GM19467 (cell line): ENCODE results near the gene SPINT1.

Experiments
- ATAC-seq: cut with Tn5 transposase; IDR thresholded peaks from one replicate; pipeline ENCODE4 v1.9.1; 2021; ENCODE audit warnings: mild to moderate bottlenecking, moderate library complexity; ENCODE audit not compliant: unreplicated experiment

SPINT1 gene

DNA sequence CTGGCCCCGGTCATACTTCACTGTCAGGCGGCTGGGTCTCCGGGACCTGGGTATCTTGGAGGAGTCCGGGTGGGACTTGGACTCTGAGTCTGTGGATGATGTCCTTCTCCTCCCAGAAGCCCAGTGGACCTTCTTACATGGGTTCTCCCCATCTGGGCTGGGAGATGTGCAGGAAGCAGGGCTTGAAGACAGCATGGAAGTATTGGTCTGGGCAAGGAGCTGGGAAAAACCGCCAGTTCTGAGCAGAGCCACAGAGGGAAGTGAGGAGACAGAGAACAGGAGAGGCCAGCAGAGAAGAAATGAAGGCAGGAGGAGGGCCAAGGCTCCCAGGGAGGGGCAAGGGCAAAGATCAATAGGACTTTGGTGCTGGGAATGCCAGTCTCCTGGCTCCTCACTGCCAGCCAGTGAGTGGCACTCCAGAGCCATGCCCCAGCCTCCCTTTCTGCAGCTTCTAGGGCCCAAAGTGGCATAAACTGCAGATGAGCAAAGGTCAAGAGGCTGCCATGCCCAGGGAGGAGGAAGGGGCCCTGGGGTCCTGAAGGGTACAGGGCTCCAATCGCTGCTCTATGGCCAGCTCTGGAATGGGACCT, 15.3 kb upstream of the SPINT1 start, which contains the start of gene PPP1R14D:
Gene PPP1R14D (minus strand): TSS at position 262 of the 590 bp plus-strand sequence. CDS start 67 bp downstream, at position 195.
- no peak for ATAC-seq

GRCh38 chr15:40829115-40829514, 14.7 kb upstream of the SPINT1 start:
- ATAC-seq, result no peak

GRCh38 chr15:40830884-40831283, 13.0 kb upstream of the SPINT1 start:
- ATAC-seq, result no peak

DNA sequence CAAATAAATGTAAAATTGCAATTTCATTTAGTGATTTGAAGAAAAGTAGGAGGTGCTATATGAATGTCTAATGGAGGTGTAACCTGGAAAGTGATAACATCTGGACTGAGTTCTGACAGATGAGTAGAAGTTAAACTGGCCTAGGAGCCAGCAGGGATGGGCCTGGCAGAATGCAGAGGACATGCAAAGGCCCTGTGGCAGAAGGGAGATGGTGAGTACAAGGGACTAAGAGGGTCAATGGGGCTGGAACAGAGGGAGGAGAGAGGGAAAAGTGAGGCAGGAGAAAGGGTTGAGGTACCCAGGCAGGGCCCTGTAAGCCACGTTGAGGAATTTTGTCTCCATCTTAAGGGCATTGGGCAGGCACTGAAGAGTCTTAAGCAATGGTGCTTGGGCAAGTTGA, 12.0 kb upstream of the SPINT1 start:
- no peak for ATAC-seq

GRCh38 chr15:40832903-40833302, 10.9 kb upstream of the SPINT1 start:
- no peak for ATAC-seq

DNA sequence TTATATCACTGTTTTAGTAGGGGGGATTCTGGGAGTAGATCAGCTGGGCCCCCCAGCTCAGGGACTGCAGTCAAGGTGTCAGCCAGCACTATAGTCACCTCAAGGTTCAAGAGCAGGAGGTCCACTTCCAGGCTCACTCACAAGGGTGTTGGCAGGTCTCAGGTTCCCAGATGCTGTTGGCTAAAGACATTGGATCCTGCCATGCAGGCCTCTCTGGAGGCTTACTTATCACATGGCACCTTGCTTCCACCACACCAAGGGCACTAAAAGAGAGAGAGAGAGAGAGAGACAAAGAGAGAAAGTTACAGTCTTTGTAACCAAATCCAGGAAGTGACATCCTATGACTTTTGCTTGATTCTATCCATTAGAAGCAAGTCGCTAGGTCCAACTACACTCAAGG, 7.8 kb upstream of the SPINT1 start:
- no peak for ATAC-seq

DNA sequence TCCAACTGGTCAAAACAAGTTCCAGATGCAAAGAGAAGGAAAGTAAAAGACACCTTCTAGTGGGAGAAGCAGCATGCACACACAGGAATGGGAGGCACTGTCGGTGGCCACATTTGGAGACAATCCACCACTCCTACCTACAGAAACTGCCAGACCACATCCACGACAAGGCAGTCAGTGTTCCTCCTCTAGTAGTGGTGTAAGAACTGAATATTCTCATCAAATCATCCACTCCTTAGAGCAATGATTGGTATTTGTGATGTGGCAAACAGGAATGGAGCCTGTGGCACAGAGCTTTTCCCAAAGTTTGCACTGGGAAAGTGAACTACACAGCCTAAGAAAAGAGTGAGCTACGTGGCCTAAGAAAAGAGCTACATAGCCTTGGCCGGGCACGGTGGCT, 5.1 kb upstream of the SPINT1 start:
- ATAC-seq, result no peak

DNA sequence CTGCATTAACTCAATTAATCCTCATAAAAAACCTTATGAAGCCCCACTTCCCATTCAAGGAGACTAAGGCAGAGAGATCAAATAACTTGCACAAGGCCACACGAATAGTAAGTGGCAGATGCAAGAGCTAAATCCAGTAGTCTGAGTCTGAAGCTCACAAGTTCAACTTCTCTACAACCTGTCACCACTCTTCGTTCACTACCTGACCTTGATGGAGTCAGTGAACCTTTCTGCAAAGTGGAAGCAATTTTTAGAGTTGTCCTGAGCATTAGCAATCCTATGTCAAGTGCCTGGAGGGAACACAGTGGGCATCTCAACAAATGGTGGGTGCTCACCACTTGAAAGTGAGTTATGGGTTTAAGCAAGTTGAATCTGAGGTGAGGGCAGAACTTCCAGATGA, 2.1 kb upstream of the SPINT1 start:
- ATAC-seq, result no peak

GRCh38 chr15:40843261-40843884, 475 bp upstream of the SPINT1 start:
- ATAC-seq, result no peak

- no peak for ATAC-seq
These were observed 815 bp downstream of the SPINT1 start for GRCh38 chr15:40844696-40845030.

GRCh38 chr15:40845036-40845435, 1.2 kb downstream of the SPINT1 start:
- no peak for ATAC-seq

GRCh38 chr15:40845511-40846284, 1.9 kb downstream of the SPINT1 start:
- ATAC-seq, result no peak

GRCh38 chr15:40846841-40847222, 3.0 kb downstream of the SPINT1 start:
- no peak for ATAC-seq

DNA sequence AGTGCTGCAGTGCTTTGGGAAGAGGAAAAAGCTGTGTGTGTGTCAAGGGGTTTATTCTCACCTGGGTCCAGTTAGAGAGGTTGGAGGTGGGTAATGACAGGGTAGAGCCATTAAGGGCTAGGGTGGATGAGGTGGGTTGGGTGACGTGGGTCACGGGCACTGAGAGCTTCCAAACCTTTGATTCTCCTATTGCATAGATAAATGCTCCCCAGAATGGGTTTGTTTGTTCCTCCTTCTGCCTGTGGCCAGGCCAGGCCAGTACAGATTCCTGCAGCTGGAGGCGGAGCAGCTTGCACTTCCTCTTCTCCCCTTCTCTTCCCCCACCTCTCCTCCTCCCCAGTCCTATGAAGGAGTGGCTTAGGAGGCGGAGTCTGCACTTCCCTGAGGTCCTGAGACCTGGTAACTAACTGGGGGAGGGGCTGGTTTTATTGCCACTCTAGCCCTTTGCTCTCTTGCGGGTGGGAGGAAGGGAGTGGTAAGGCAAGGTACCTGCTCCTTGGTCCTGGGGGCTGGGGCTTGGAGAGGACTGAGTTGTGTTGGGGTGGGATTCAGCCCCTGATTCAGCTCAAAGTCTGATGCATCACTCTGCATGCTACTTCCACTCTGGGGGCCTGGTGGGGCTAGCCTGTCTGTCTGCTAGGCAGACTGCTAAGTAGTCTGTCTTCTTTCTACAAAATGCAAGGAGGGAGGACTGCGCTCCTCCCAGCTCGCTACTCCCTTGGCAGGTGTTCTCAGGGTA, 3.5 kb downstream of the SPINT1 start:
- ATAC-seq, result no peak

DNA sequence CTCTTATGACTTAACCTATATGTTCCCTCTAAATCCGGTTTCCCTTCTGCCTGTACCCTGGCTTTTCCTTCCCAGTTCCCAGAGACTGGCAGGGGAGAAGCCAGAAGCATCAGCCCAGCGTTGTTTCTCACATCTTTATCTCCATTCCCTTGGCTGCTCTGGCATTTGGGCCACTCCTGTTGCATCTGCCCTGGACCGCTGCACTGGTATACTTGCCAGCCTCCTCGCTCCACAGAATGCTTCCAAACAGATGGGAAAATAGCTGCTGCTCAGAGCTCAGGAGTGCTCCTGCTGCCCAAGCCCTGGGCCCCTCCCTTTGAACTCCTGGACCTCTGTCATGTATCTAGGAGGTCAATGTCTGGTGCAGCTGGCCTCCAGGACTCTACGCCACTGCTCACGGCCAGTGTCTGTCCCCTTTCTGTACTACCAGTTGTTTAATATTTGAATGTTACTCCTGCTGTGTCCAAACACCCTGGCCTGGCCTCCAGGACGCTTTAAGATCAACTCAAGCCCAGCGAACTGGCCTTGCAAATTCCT, 6.8 kb downstream of the SPINT1 start:
- ATAC-seq, result no peak

DNA sequence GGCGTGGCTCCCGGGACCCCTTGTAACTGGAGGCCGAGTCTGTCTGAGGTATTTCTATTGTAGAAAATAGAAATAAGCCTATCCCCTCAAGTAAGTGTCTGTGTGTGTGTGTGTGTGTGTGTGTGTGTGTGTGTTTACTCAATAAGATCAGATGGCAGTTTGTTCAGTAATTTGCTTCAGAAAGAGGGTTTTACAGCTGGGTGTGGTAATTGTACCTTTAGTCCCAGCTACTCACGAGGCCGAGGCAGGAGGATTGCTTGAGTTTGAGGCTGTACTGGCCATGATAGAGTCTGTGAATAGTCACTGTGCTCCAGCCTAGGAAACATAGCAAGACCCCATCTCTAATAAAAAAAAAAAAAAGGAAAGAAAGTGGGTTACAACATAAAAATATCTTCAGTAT, 8.7 kb downstream of the SPINT1 start:
- no peak for ATAC-seq

DNA sequence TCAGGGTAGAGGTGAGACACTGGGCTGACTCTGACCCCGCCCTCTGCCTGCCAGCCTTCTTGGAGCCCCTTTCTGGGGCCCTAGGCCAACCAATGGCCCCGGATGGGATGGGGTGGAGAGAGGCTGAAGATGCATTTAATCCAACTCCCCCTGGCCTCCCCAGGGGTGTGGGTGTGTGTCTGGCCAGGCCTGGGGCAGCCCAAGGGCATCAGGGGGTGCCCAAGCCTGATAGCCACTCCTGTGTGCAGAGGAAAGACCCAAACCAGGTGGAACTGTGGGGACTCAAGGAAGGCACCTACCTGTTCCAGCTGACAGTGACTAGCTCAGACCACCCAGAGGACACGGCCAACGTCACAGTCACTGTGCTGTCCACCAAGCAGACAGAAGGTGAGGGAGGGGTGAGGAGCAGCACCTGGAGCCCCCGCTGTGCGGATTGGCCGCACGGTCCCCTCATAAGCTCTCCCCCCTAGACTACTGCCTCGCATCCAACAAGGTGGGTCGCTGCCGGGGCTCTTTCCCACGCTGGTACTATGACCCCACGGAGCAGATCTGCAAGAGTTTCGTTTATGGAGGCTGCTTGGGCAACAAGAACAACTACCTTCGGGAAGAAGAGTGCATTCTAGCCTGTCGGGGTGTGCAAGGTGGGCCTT, 9.5 kb downstream of the SPINT1 start:
- no peak for ATAC-seq

- ATAC-seq, result no peak
These were observed 10.3 kb downstream of the SPINT1 start for GRCh38 chr15:40854161-40854560.

- no peak for ATAC-seq
These were observed 11.9 kb downstream of the SPINT1 start for GRCh38 chr15:40855706-40856234.

DNA sequence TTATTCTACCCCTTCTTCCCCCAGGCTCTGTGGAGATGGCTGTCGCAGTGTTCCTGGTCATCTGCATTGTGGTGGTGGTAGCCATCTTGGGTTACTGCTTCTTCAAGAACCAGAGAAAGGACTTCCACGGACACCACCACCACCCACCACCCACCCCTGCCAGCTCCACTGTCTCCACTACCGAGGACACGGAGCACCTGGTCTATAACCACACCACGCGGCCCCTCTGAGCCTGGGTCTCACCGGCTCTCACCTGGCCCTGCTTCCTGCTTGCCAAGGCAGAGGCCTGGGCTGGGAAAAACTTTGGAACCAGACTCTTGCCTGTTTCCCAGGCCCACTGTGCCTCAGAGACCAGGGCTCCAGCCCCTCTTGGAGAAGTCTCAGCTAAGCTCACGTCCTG, 12.9 kb downstream of the SPINT1 start:
- no peak for ATAC-seq
